Measurements from ENCODE around the gene NUDCD3.

The NUDCD3 gene

DNA sequence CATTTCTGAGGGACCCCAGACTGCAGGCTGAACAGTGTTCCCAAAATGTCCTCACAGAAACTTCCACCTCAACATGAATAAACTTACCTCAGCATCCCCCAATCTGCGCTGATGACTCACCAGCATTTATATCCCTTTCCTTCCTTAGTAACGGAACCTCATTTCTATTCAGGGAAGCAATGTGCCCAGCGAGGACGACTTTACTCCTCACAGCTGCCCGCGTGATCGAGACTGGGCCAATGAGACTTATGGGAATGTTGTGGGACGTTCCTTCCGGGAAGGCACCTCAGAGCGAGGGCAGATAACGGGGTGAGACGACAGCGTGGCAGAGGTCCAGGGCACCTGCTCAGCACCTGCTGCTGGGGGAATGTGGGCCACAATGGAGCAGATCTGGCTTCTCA is 91.9 kb downstream of the NUDCD3 start:
- peak; percentile 43 to 58 for DNase-seq

DNA sequence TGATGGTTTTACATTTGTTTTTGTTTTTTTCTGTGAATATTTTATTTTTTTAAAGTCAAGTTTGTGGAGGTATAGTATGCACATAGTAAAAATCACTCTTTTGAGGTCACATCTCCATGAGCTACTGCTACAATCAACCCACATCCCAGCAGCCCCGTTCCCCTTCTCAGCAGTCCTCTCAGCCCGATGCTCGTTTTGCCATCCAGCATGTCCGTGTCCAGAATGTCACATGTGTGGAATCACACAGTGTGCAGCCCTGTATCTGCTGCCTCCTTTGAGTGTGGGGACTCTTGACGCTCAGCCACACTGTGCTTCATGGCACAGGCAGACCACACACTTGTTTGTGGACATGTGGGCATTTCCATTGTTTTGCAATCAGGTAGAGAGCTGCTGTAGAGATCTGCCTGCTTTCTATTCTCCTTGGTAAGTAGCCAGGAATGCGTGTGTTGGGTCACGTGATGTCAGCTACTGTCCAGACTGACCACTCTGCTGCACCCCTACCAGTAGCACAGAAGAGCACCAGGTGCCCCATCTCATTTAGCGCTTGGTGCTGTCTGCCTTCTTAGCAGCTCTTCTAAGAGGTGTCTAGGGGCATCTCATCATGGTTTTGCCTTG is 93.4 kb downstream of the NUDCD3 start:
- DNase-seq: no peak

DNA sequence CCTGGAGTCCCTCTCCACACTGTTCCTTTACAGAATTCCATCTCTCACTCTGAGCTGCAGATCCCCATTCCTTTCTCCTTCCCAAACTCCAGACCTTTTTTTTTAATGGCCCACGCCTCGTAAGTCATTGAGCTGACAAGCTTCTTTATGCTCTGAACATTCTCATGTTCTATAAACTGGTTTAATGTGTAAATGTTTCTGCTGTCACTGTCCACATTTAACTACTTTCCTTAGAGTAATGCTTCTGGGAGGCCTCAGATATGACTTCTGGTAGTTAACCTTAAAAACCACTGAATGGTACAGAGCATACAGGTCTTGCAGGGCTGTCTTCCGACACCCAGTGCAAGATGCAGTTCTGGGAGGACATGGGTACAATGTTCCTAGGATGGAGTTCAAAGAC is 94.0 kb downstream of the NUDCD3 start:
- no peak for DNase-seq

DNA sequence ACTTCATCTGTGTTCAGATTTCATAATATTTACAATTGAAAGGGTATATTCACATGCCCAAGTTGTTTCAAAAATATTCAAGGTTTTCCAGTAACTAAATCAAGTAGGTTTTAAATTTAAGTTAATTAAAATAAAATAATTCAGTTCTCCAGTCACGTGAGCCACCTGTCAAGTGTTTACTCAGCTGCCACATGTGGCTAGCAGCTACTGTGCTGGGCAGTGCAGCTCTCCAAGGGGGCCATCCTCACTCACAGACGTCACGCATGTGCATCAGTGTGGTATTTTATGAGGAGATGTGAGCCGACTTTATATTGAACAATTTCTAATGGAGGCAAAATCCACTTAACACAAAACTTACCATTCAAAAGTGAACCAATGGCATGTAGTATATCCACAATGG is 95.4 kb downstream of the NUDCD3 start:
- no peak for DNase-seq

DNA sequence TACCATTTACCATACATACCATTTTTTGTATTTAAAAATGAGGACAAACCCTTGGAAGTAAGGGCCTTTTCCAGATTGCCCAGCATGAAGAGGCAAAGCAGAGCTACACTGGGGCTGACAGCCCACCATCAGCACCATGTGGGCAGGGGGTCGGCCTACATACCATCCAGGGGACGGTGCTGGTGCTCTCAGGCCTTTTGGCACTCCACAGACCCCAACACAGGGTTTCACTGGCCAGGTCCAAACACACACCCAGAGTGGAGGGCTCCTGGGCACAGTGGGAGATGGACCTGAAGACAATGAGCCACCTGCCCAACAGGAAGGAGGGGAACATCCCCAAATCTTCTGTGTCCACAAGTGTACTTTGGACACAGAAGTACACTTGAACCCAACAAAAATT is 95.8 kb downstream of the NUDCD3 start:
- DNase-seq: no peak

DNA sequence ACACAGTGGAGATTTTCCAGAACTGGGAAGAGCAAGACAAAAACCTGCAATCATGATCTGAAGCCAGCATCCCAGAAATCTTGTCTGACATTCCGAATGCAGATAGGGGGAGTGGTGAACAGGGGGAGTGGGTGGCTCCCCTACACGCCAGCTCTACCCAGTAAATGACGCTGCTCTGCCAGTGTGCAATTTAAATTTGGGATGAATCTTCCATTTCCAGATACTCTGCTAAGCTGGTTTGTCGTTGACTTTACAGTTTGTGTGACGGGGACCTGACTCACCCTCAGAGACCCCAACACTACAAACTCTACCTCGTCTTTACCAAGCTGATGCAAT is 96.4 kb downstream of the NUDCD3 start:
- DNase-seq: no peak

DNA sequence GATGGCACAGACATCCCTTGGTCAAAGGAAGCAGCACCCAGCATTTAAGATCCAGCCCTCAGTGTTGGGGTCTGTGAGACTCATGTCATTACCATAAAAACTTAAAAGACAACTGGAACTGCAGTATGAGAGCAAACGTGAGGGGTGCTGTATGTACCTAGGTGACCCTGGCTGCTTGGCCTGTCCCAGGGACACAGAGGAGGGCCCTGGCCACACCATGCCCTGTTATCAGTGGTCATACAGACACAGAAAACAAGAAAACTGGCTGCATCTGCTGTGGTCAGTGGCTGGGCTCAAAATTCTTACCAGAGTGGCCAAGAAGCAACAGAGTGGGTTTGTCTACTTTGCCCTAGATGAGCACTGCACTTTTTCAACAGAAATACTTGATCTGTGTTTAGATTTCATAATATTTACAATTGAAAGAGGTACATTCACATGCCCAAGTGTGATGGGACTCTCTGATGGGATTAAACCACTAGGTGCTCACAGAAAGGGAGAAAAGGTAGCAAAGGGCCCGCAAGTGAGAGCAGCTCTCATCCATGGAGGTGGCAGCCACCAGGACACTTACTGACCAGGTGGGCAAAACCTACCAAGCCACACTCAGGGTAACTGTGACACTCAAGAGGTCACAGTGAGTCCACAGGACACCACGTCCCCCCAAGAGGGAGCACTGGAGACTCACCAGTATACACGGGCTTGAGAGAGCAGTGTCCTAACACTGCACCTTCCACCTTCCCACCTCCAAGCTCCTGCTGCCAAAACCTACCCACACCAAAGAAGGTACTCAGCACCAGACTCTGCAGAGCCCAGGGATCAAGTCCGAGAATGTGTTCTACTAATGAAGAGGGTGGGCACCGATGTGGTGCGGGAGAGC is 97.0 kb downstream of the NUDCD3 start:
- DNase-seq: no peak

DNA sequence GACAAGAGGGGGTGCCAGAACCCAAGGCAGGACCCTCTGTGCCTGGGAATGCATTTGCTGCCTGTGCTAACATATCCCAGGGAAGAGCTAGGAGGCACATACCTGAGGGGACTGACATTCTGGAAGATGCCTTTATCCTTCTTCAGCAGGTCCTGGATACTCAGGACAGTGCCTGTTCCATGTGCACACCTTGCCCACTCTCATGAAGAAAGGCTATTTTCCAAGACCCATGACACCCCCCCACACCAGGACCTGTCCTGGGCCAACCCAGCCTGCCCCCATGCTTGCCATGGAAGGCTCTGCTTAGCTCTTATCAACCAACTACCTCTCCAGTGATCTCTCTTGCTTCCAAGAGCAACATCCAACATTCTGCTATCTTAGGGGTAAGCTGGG is 97.8 kb downstream of the NUDCD3 start:
- no peak for DNase-seq

DNA sequence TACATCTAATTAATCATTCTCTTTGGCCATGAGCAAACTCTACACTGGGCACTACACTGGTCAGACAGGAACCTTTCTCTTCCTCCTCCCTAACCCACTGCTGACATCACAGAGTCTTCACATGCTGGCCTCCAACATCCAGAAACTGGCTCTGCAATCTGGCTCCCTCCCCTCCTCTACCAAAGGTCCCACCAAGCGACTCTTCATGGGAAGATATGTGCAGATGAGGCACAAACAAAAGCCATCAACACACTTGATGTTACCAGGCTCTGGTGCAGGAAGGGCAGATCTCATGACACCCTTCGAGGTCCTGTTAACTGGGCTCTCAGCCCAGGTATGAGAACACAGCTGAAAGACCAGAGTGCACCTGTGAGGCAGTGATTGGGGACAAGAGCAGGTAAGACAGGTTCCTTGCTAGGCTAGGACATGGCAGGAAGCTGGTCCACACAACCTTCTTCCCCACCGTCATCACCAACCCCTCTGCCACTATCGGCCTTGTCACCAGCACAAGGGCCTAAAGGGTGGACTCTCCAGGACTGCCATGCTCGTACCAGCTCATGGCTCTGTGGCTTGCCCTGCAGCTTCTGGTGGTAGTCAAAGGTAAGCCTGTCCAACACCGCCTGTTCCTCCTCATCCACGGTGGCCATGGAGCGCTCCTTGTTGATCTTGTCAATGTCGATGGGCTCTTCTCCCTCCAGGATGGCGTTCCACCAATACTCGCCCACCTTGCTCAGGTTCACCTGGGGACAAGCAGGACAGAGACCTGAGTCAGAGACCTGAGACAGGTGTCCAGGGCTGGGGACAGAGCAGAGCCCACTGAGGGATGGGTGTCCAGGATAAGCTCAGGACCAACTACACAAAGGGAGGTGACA is 98.5 kb downstream of the NUDCD3 start:
- DNase-seq: no peak

DNA sequence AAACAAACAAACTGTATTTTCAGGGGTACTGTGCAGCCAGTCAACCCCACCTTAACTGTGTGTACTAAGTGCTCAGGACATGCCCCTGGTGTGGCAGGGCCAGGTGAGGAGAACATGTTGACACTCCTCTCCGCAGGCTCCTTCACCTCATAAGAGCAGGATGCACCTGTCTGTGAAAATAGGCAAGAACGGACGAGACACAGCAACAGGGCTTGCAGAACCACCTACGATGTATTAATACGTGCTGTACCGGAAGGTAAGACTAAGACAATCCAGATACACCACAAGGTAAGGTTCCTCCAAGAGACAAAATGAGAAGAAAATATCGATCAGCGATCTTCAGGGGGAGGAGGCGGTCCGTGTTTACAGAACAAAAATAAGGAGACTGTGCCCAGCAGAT is 99.3 kb downstream of the NUDCD3 start:
- no peak for DNase-seq

DNA sequence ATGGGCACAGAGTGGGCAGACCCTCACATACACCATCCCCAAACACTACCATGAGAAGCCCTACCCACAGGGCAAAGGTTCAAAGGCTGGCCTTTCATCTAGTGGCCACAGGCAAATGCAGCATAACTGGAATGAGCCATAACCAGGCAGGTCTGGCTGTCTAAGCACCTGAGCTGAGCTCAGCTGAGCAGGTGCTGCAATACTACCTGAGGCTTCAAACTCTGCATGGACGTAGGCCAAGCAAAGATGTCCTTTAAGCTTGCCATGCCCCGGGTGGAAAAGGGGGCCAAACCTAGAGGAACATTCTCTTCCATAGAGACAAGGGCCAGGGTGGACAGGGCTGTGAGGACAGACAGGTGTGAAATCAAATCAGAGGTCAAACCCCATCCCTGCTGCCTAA is 99.8 kb downstream of the NUDCD3 start:
- DNase-seq: no peak

DNA sequence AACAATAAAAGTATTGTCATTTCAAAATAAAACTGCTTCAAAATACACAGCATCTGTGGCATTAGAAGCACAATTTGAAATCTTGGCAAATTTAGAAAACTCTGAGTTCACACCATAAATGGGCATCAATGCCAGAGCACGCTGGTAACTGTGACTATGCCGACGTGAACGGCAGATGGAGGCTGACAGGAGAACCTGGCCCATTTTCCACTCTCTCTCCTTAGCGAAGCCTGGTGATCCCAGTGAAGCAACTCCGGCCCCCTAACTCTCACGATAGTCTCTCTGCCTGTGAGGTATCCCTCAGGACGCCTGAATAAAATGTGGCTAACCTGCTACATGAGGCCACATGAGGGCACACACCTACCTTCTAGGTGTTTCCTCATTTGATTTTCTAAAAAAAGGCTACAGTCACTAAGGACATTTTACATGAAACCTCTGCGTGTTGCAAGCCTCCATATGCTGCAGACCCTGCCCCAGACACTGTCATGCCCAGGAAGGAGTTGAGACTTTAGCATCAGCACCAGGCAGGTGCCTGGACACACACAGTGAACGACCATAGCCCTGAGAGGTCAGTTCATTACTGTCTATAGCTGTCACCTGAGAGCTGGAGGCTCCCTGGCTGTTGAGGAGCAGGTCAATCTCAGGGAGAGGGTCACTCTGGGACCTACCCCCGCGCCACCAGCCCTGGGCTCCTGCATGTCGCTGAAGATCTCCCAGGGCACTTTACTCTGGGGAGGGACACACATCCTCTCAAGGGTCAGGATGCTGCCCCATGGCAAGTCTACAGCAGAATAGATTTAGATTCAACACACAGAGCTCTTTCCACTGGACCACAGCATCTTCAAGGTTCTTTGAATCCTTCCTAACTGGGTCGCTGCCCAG is 102.1 kb downstream of the NUDCD3 start:
- DNase-seq: peak; percentile 53 to 87

DNA sequence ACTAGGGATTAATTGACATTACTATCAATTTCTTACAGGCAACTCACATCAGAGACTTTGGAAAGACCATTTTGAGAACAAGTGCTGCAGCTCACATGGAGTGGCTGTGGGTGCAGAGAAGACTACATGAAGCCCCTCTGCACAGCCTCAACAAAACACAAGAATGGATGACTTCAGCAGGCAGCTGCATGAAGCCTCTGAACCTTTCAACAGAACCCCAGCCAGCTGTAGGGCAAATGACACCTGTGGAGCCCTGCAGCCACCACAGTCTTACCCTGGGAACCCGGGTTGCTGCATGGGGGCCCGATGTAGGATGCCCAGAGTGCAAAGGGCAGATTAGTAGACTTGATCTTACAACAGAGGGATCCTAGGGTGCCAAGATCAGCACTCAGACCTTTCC is 103.1 kb downstream of the NUDCD3 start:
- no peak for DNase-seq

DNA sequence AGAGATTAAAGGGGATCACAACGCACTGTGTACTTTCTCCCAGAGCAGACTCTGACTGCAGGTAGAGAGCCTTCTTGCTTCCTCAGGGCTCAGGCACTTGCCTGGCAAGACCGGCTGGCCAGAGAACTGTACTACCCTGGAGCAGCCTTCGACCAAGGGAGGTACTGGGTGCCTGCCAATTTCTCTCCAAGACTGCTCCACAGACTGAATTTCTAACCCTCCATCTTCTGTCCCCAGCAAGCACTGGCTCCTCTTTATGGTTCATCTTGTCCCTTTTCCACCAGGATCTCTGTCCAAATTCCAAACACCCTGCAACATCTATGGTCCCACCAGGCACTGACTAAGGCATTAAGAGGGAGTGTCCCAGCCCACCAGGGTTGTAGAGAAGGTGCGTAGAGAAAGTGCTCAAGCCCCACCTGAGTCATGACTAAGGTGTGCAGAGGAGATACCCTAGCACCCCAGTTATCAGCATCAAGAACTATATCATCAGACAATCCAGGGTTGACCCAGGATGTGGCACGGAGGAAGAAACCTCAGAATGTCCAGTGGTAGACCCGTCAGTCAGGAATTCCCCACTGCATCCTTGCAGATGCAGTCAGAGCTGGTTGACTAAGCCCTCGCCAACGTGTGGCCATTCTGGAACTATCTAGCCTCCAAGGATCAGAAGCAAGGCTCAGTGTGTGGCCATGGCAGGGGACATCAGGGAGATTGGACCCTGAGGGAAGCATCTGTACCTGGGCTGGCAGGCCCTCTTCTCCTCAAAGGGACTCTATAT is 104.1 kb downstream of the NUDCD3 start:
- DNase-seq: peak in 1 of 2 experiments; percentile 29

DNA sequence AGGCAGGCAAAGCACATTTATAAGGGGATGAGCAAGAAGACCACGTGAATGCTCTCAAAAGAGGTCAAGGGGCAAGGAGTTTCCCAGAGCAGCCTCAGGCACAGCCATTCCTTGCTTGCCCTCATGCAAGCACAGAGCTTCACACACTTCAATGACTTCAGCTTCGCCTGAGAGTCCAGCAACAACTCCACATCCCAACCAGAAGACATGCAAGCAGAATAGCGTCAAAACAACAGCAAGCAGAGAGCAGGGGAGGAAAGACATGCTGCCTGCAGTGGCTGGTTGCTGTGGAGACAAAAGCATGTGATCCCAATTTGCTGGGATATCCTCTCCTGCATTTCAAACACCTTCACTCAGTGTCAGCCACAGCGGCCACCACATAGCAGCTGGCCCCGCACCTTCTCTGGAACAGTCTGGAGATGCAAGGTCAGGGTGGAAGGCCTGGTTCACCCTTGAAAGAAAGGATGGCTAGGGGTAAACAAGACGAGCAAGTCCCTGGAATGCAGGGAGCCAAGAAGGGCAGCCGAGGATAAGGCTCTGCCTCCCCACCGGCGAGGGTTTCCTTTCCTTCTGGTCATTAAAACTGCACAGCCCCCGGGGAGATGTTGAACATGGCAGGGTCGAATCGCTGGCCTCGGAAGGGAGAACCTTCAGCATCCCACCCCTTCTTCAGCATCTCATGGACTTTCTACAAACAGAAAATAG is 104.9 kb downstream of the NUDCD3 start:
- DNase-seq: no peak

DNA sequence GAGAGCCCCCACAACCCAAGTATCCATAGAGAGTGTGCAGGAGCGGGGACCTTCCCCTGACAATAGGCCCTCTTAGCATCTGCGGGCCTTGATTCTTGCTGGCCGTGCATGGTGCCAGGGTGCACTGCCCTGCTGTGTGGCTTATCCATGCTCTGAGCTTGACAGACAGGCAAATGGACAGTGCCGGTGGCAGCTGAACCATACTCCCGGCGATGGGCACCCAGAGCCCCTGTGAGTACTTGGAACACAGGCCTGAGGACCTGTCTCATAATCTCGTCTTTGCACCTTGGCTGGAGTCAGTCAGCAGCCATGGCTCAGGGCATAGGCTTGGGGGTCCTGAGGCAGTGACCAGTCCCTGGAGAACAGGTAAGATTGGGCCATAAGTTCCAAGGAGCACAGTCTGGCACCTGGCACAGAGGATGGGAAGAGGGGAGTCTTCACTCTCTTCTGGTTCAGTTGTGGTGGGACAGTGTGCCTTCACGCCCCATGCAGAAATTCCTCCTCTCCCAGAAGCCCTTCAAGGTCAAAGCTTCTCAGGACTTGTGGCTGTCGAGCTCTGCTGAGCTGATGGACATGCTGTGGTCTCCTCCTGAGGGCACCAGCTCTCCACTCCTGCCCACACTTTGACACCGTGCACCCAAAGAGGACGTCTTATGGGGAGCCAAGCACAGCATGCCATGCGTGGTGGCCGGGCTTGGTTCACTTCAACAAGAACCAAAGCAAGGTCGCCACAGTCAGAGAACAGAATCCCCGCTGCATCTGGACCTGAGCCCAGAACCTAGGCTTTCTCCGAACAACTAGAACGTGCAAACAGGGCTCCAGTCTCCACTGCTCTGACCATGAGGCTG is 105.6 kb downstream of the NUDCD3 start:
- DNase-seq: no peak

DNA sequence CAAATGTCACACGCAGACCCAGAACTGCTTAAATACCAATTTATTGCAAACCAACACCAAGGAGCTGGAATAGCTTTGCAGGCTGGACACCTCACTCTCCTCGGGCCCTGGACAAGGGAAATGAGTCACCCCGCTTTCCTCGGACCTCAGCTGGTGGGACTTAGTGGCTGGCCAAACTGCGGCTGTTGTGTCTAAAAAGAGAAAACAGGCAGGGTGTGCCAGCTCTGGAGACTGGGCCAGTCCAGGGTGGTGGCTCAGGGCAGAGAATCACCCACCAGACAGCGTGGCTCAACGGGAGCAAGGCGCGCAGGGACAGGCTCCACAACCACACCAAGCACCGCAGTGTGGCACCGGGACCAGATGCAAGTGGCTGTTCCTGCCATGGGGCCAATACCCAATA is 106.9 kb downstream of the NUDCD3 start:
- no peak for DNase-seq

DNA sequence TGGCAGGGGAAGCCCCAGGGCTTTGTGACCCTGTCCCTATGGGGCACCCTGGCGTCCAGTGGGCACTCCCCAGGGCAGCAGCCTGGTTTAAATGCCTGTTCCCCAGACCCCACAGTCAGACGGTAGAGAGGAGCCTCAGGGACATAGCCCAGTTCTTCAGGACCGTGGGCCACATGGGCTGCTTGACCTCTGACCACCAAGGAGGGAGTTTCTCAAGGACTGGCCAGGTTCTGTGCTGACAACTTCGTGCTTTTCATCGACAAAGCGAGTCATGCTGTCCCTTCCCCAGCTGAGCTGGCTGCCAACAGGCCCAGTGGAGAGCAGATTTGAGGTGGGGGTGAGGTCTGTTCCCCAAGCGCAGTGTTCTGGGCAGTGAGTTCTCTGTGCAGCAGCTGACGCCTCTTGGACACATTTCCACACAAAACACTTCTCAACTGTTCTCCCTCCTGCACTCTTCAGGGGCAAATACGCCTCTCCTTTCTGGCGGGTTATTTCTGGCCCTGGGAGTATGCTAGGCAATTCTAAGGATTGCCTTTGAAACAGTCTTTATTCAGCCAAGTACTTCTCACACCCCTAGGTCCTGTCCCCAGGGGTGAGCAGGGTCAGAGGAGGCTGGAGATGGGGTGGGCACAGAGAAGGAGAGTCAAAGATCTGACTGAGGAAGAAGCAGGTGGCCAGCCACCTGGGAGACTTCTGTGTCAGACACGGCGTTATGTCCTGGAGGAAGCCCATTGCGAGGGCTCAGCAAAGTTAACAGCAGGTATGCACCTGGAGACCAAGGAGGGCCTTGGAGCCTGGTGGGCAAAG is 107.8 kb downstream of the NUDCD3 start:
- no peak for DNase-seq

DNA sequence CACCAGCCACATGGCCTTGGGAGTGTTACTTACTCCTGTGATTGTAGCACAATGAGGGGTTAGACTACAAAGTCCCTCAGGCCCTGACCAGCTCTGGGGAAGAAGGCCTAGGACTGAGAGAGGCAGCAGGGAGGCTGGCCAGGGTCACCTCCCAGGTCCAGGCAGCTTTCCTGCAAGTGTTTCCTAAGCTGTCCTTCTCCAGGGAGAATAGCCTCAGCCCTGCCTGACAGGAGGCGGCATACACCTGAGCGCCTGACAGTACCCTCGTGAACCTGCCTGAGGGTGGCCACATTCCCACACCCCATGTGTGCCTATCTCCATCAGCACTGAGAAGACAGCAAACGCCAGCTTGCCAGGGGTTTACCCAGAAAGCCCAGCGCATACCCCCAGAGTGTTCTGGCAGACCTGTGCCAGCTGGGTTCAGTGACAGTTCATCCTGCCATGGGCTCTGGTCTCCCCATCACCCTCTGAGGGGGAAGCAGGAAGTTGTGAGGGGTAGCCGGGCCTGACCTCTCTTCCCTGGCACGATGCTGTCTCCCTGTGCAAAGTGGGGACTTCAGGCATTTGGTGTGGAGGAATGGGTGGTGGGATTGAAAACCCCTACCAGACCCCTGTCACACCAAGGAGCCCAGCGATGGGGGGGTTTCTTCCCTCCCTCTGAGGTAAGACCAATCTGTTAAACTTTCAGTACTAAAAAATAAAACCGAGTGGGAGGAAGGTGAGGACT is 108.8 kb downstream of the NUDCD3 start:
- no peak for DNase-seq

Data from cerebellar nuclear complex (tissue), 1 donor.